CD4-positive, alpha-beta memory T cell (primary cell): Measurements from ENCODE around the gene C2orf74. TPM values are rescaled to one million over a fixed set of nuclear protein-coding genes. Genes with fewer than 3 reads are reported as not detected.
A peak's percentile ranks its signal among the peaks of the same experiment; 100 is the strongest.

ENCODE experiments used
- CTCF ChIA-PET: fragments of 350-600 bp; sonication (Branson Sonifier 250); formaldehyde crosslinking; loops from one replicate; lab custom pipeline; 2021; ENCODE audit warnings: inconsistent platforms; ENCODE audit not compliant: partially characterized antibody; lab: Charles Lee
- POLR2A ChIA-PET: fragments of 350-600 bp; sonication (Branson Sonifier 250); formaldehyde crosslinking; loops from one replicate; lab custom pipeline; 2021; ENCODE audit not compliant: partially characterized antibody; lab: Charles Lee
- DNase-seq, 5 donors: peaks; one replicate each; pipeline versions ENCODE4 v3.0.0 to v3.0.0-alpha.2; 2020 to 2022; ENCODE audit warnings: mixed read lengths in 1 of 5
- H3K27ac ChIP-seq: one replicate; pipeline ENCODE4 v1.7.0; 2013; ENCODE audit warnings: low read depth, low read length
- H3K27me3 ChIP-seq: 2 replicates; pipeline ENCODE4 v1.7.0; 2013; ENCODE audit warnings: mild to moderate bottlenecking, low read length, moderate library complexity; ENCODE audit not compliant: insufficient read depth
- H3K36me3 ChIP-seq: 2 replicates; pipeline ENCODE4 v1.7.0; 2013; ENCODE audit warnings: mild to moderate bottlenecking, low read length, moderate library complexity; ENCODE audit not compliant: insufficient read depth
- H3K4me1 ChIP-seq: 2 replicates; pipeline ENCODE4 v1.7.0; 2013; ENCODE audit warnings: mild to moderate bottlenecking, low read length, moderate library complexity; ENCODE audit not compliant: insufficient read depth
- H3K4me3 ChIP-seq, 2 donors: one replicate each; pipeline ENCODE4 v1.7.0; 2013; ENCODE audit warnings: low read length in 2 of 2, mild to moderate bottlenecking in 1 of 2
- H3K9me3 ChIP-seq, 2 donors: one replicate each; pipeline ENCODE4 v1.7.0; 2013; ENCODE audit warnings: low read length in 2 of 2, control low read depth in 1 of 2; ENCODE audit not compliant: control insufficient read depth in 1 of 2
- H3K27ac Mint-ChIP-seq, 7 donors: one replicate each; pipeline ENCODE4 v1.8.0; 2020 to 2021; ENCODE audit warnings: mixed read lengths in 7 of 7, mild to moderate bottlenecking in 6 of 7, inconsistent platforms in 3 of 7, moderate library complexity in 3 of 7
- H3K27me3 Mint-ChIP-seq, 2 donors: one replicate each; pipeline ENCODE4 v1.8.0; 2020 to 2021; ENCODE audit warnings: mixed read lengths in 2 of 2
- H3K36me3 Mint-ChIP-seq, 2 donors: one replicate each; pipeline ENCODE4 v1.8.0; 2020 to 2021; ENCODE audit warnings: mixed read lengths in 2 of 2, inconsistent platforms in 1 of 2, mild to moderate bottlenecking in 1 of 2
- H3K4me1 Mint-ChIP-seq, 4 donors: one replicate each; pipeline ENCODE4 v1.8.0; 2020 to 2021; ENCODE audit warnings: mixed read lengths in 4 of 4, mild to moderate bottlenecking in 1 of 4
- H3K4me3 Mint-ChIP-seq, 8 donors: one replicate each; pipeline ENCODE4 v1.8.0; 2020 to 2021; ENCODE audit warnings: mixed read lengths in 8 of 8, mild to moderate bottlenecking in 7 of 8, moderate library complexity in 6 of 8, inconsistent platforms in 3 of 8
- H3K9me3 Mint-ChIP-seq, 8 donors: one replicate each; pipeline ENCODE4 v1.8.0; 2020 to 2021; ENCODE audit warnings: mixed read lengths in 8 of 8, mild to moderate bottlenecking in 5 of 8, inconsistent platforms in 3 of 8, moderate library complexity in 1 of 8
- intact Hi-C: fragments of 100-400 bp; cut with micrococcal nuclease; formaldehyde crosslinking; loops from one replicate; pipeline ENCODE4 v1.15.1; 2023
- polyA plus RNA-seq, 2 donors: library from polyadenylated mRNA; unstranded; fragments of 300-500 nt; fragmentation: Illumina TruSeq; gene quantifications; one replicate each; pipeline ENCODE4 v1.2.3, GENCODE V29; 2021
- total RNA-seq, 2 experiments: library from RNA; stranded (reverse); gene quantifications; one replicate each; pipeline ENCODE4 v1.2.3, GENCODE V29; 2021

Gene C2orf74
- total and polyA plus RNA-seq, 4 experiments from 2014 or later = 18.3 to 38.1 (median 28.0) TPM

GRCh38 chr2:61178603-61179545 lies 16.9 kb downstream of the C2orf74 start:
- no peaks in the 10 kb centered on the region for H3K9me3 ChIP-seq
- intact Hi-C loops = loop anchor here (5.0 to 10.0 kb wide), 2 partner anchors 294 to 422 kb away; partner anchors contain the start of genes PAPOLG and REL
- no peaks in the 10 kb centered on the region for H3K27me3 Mint-ChIP-seq
- H3K36me3 ChIP-seq = peaks cover 29% of the 10 kb centered on the region
- H3K27ac Mint-ChIP-seq = peak overlapping the region; percentile 88 to 98 (median 95)
- peak in 1 of 5 donors; percentile 50 for DNase-seq
- H3K9me3 Mint-ChIP-seq = no peaks in the 10 kb centered on the region
- H3K4me3 Mint-ChIP-seq = peak overlapping the region; percentile 87 to 96 (median 93)
- peaks cover 38 to 59% of the 10 kb centered on the region in 2 donors for H3K36me3 Mint-ChIP-seq
- peaks cover 47 to 73% (median 55%) of the 10 kb centered on the region in 4 donors for H3K4me1 Mint-ChIP-seq
- peak overlapping the region in 1 of 2 donors; percentile 53 for H3K4me3 ChIP-seq
- no peaks in the 10 kb centered on the region for H3K27me3 ChIP-seq
- CTCF ChIA-PET = interaction anchor here (1.3 to 1.9 kb wide), 3 partner anchors 9 to 162 kb away, joined by 5 to 6 read pairs (median 5); partner anchors contain the start of gene PEX13
- H3K4me1 ChIP-seq = peaks cover 58% of the 10 kb centered on the region
- POLR2A ChIA-PET = interaction anchor here (0.9 to 4.0 kb wide), 12 partner anchors 8 to 359 kb away, joined by 3 to 67 read pairs (median 22); partner anchors contain the start of genes PEX13, PUS10, REL and SANBR
- H3K27ac ChIP-seq = peak overlapping the region; percentile 93

- H3K36me3 ChIP-seq = peaks cover 39% of the 10 kb centered on the region
- H3K4me3 ChIP-seq = no peak overlapping the region
- H3K27ac ChIP-seq = peak overlapping the region; percentile 7
- ChIA-PET CTCF (no interaction called here), POLR2A (interaction anchor here (4.0 kb wide), 1 partner anchor 163 kb away, joined by 32 read pairs; the partner anchor contains the start of genes PEX13 and PUS10)
- peaks cover 62% of the 10 kb centered on the region for H3K4me1 ChIP-seq
- Mint-ChIP-seq H3K4me3 (peak overlapping the region; percentile 55 to 96 (median 91)), H3K27me3 (no peaks in the 10 kb centered on the region), H3K36me3 (peaks cover 45 to 68% of the 10 kb centered on the region in 2 donors), H3K9me3 (no peaks in the 10 kb centered on the region), H3K27ac (peak overlapping the region; percentile 88 to 98 (median 95)), H3K4me1 (peaks cover 51 to 79% (median 60%) of the 10 kb centered on the region in 4 donors)
- no peaks in the 10 kb centered on the region for H3K27me3 ChIP-seq
- no peaks in the 10 kb centered on the region for H3K9me3 ChIP-seq
- no peak for DNase-seq
- intact Hi-C loops = loop anchor here (5.0 to 10.0 kb wide), 2 partner anchors 295 to 423 kb away; partner anchors contain the start of genes PAPOLG and REL
These were observed 18.0 kb downstream of the C2orf74 start for GRCh38 chr2:61179701-61180639.

GRCh38 chr2:61180686-61181085 lies 18.7 kb downstream of the C2orf74 start:
- H3K9me3 Mint-ChIP-seq = no peaks in the 10 kb centered on the region
- H3K36me3 Mint-ChIP-seq = peaks cover 50 to 75% of the 10 kb centered on the region in 2 donors
- no peak for DNase-seq
- no peak overlapping the region for H3K4me3 ChIP-seq
- no peaks in the 10 kb centered on the region for H3K9me3 ChIP-seq
- no peaks in the 10 kb centered on the region for H3K27me3 ChIP-seq
- intact Hi-C loops = no loop called here
- H3K4me3 Mint-ChIP-seq = peak overlapping the region in 4 of 8 donors; percentile 24 to 95 (median 58)
- peak overlapping the region; percentile 57 to 96 (median 68) for H3K27ac Mint-ChIP-seq
- ChIA-PET POLR2A (no interaction called here), CTCF (no interaction called here)
- peaks cover 54 to 85% (median 63%) of the 10 kb centered on the region in 4 donors for H3K4me1 Mint-ChIP-seq
- peaks cover 46% of the 10 kb centered on the region for H3K36me3 ChIP-seq
- H3K27me3 Mint-ChIP-seq = no peaks in the 10 kb centered on the region
- H3K4me1 ChIP-seq = peaks cover 62% of the 10 kb centered on the region
- peak overlapping the region; percentile 7 for H3K27ac ChIP-seq

- Histone ChIP-seq H3K27me3 (no peaks in the 10 kb centered on the region), H3K4me3 (no peak overlapping the region), H3K4me1 (peaks cover 57% of the 10 kb centered on the region), H3K27ac (no peak overlapping the region), H3K36me3 (peaks cover 54% of the 10 kb centered on the region), H3K9me3 (no peaks in the 10 kb centered on the region)
- Mint-ChIP-seq H3K9me3 (no peaks in the 10 kb centered on the region), H3K27ac (peak overlapping the region; percentile 60 to 89 (median 85)), H3K4me3 (peak overlapping the region in 6 of 8 donors; percentile 17 to 68 (median 38)), H3K36me3 (peaks cover 58 to 80% of the 10 kb centered on the region in 2 donors), H3K27me3 (no peaks in the 10 kb centered on the region), H3K4me1 (peaks cover 48 to 79% (median 58%) of the 10 kb centered on the region in 4 donors)
- ChIA-PET POLR2A (no interaction called here), CTCF (no interaction called here)
- no peak for DNase-seq
- intact Hi-C loops = no loop called here
These were observed 19.5 kb downstream of the C2orf74 start for GRCh38 chr2:61181382-61182058.

DNA sequence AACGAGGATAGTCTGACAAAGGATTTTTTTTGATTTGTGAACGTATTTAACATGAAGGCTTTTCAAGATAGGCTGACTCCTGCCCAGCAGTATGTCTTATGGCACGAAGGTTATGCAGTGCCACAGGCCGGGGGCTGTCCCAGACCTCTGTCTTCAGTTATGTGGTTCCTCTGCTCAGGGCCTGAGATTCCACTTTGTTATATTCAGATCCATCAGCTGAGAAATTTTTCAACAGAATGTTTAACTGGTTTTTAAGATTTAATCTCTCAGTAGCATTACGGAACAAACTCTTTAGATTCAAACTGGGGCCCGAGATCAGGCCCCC lies 20.0 kb downstream of the C2orf74 start:
- no peak for DNase-seq
- Histone ChIP-seq H3K36me3 (peaks cover 58% of the 10 kb centered on the region), H3K27me3 (no peaks in the 10 kb centered on the region), H3K4me3 (no peak overlapping the region), H3K27ac (no peak overlapping the region), H3K9me3 (no peaks in the 10 kb centered on the region), H3K4me1 (peaks cover 57% of the 10 kb centered on the region)
- H3K36me3 Mint-ChIP-seq = peaks cover 62 to 80% of the 10 kb centered on the region in 2 donors
- peak overlapping the region in 1 of 8 donors; percentile 4 for H3K4me3 Mint-ChIP-seq
- no peaks in the 10 kb centered on the region for H3K9me3 Mint-ChIP-seq
- peaks cover 46 to 74% (median 55%) of the 10 kb centered on the region in 4 donors for H3K4me1 Mint-ChIP-seq
- ChIA-PET POLR2A (no interaction called here), CTCF (no interaction called here)
- peak overlapping the region in 6 of 7 donors; percentile 67 to 89 (median 82) for H3K27ac Mint-ChIP-seq
- intact Hi-C loops = no loop called here
- no peaks in the 10 kb centered on the region for H3K27me3 Mint-ChIP-seq

DNA sequence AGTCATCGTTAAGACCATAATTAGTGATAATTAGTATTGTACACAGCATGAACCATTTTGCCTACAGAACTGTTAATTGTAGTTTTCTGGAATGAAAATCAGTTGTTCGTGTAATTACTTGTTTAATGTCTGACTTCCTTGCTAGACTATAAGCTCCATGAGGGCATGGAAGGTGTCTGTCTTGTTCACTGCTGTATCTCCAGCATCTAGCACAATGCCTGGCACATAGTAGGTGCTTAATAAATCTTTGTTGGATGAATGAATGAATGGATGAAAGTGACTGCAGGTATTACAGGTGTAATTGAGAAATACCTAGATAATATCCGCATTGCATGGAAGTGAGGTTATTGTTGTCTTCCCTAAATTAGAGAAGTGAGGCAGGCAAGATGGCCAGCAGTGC lies 21.8 kb downstream of the C2orf74 start:
- H3K27me3 ChIP-seq = no peaks in the 10 kb centered on the region
- no peaks in the 10 kb centered on the region for H3K9me3 ChIP-seq
- intact Hi-C loops = no loop called here
- Mint-ChIP-seq H3K27ac (peak overlapping the region in 5 of 7 donors; percentile 7 to 30 (median 18)), H3K27me3 (no peaks in the 10 kb centered on the region), H3K9me3 (no peaks in the 10 kb centered on the region), H3K4me3 (no peak overlapping the region), H3K36me3 (peaks cover 80 to 91% of the 10 kb centered on the region in 2 donors), H3K4me1 (peaks cover 39 to 62% (median 48%) of the 10 kb centered on the region in 4 donors)
- ChIA-PET POLR2A (no interaction called here), CTCF (no interaction called here)
- peaks cover 48% of the 10 kb centered on the region for H3K4me1 ChIP-seq
- H3K27ac ChIP-seq = no peak overlapping the region
- H3K4me3 ChIP-seq = no peak overlapping the region
- H3K36me3 ChIP-seq = peaks cover 74% of the 10 kb centered on the region
- DNase-seq = no peak
